Neuronal stem cell (in vitro differentiated cells): ENCODE measurements around the gene ALDH1A1.

ENCODE experiments used
- DNase-seq: peaks from one replicate; pipeline ENCODE4 v3.0.0-alpha.2; 2013; ENCODE audit warnings: low spot score
- H2AFZ ChIP-seq: one replicate; pipeline ENCODE4 v1.6.1; 2013; ENCODE audit warnings: mild to moderate bottlenecking, low read length, inconsistent platforms
- H2AK5ac ChIP-seq: 2 replicates; pipeline ENCODE4 v1.6.1; 2013; ENCODE audit warnings: low read depth, mild to moderate bottlenecking, inconsistent platforms, low read length, moderate library complexity, mixed read lengths
- H2BK120ac ChIP-seq: 2 replicates; pipeline ENCODE4 v1.6.1; 2013; ENCODE audit warnings: low read depth, mild to moderate bottlenecking, inconsistent platforms, low read length, moderate library complexity, mixed read lengths
- H2BK12ac ChIP-seq: one replicate; pipeline ENCODE4 v1.6.1; 2013; ENCODE audit warnings: low read length, inconsistent platforms
- H2BK15ac ChIP-seq: 2 replicates; pipeline ENCODE4 v1.6.1; 2013; ENCODE audit warnings: mild to moderate bottlenecking, low read length, inconsistent platforms, mixed read lengths
- H2BK5ac ChIP-seq: one replicate; pipeline ENCODE4 v1.6.1; 2013; ENCODE audit warnings: inconsistent platforms, mild to moderate bottlenecking, low read length, moderate library complexity
- H3K14ac ChIP-seq: one replicate; pipeline ENCODE4 v1.6.1; 2013; ENCODE audit warnings: low read length, inconsistent platforms
- H3K18ac ChIP-seq: 2 replicates; pipeline ENCODE4 v1.6.1; 2013; ENCODE audit warnings: low read length, inconsistent platforms
- H3K23ac ChIP-seq: 2 replicates; pipeline ENCODE4 v1.6.1; 2013; ENCODE audit warnings: low read depth, mild to moderate bottlenecking, mixed read lengths, low read length, inconsistent platforms; ENCODE audit not compliant: poor library complexity
- H3K27ac ChIP-seq: replicated peaks from 3 replicates; pipeline ENCODE4 v1.5.1; 2013; ENCODE audit warnings: low read length, inconsistent platforms
- H3K27me3 ChIP-seq, 3 experiments: 2 replicates each; pipeline ENCODE4 v1.6.1; 2013; ENCODE audit warnings: low read length in 3 of 3, mild to moderate bottlenecking in 2 of 3, inconsistent platforms in 1 of 3, low read depth in 1 of 3, mixed read lengths in 1 of 3, moderate library complexity in 1 of 3; ENCODE audit not compliant: control insufficient read depth in 3 of 3, insufficient read depth in 3 of 3
- H3K36me3 ChIP-seq, 2 donors: replicated peaks in 1 of 2; 2 replicates each; pipeline ENCODE4 v1.6.1; 2013; ENCODE audit warnings: low read length in 2 of 2; ENCODE audit not compliant: control insufficient read depth in 2 of 2, insufficient read depth in 2 of 2
- H3K4ac ChIP-seq: 2 replicates; pipeline ENCODE4 v1.6.1; 2013; ENCODE audit warnings: inconsistent platforms, mild to moderate bottlenecking, low read length, moderate library complexity
- H3K4me1 ChIP-seq, 2 donors: 1 replicate in 1 of 2; 2 replicates in 1 of 2; pipeline ENCODE4 v1.6.1; 2013; ENCODE audit warnings: low read length in 2 of 2, low read depth in 1 of 2; ENCODE audit not compliant: control insufficient read depth in 2 of 2, insufficient read depth in 1 of 2
- H3K4me2 ChIP-seq: one replicate; pipeline ENCODE4 v1.6.1; 2013; ENCODE audit warnings: mild to moderate bottlenecking, low read length, inconsistent platforms; ENCODE audit not compliant: insufficient read depth, poor library complexity, severe bottlenecking
- H3K4me3 ChIP-seq, 2 donors: 2 replicates each; pipeline ENCODE4 v1.5.1; 2013; ENCODE audit warnings: low read length in 2 of 2, mild to moderate bottlenecking in 2 of 2, inconsistent platforms in 1 of 2, moderate library complexity in 1 of 2
- H3K79me1 ChIP-seq: one replicate; pipeline ENCODE4 v1.6.1; 2013; ENCODE audit warnings: low read depth, mild to moderate bottlenecking, inconsistent platforms, low read length, moderate library complexity
- H3K9ac ChIP-seq: one replicate; pipeline ENCODE4 v1.6.1; 2013; ENCODE audit warnings: mild to moderate bottlenecking, low read depth, low read length, inconsistent platforms; ENCODE audit not compliant: poor library complexity
- H3K9me3 ChIP-seq, 2 donors: replicated peaks in 1 of 2; 2 replicates each; pipeline versions ENCODE3 to v1.6.1; 2013; ENCODE audit warnings: low read length in 2 of 2, mild to moderate bottlenecking in 2 of 2, inconsistent platforms in 1 of 2, low read depth in 1 of 2, mixed read lengths in 1 of 2, moderate library complexity in 1 of 2; ENCODE audit not compliant: control insufficient read depth in 2 of 2, insufficient read depth in 1 of 2
- H4K8ac ChIP-seq: one replicate; pipeline ENCODE4 v1.6.1; 2013; ENCODE audit warnings: low read depth, mild to moderate bottlenecking, inconsistent platforms, low read length, moderate library complexity
- H4K91ac ChIP-seq: one replicate; pipeline ENCODE4 v1.6.1; 2013; ENCODE audit warnings: low read length, low read depth, mild to moderate bottlenecking, inconsistent platforms; ENCODE audit not compliant: poor library complexity
- WGBS, 2 donors: extraction: QIAGEN DNeasy Blood & Tissue Kit; methylation state at CpG; one replicate each; pipeline ENCODE4 v1.1.7; 2013; ENCODE audit warnings: missing lambda C conversion rate in 2 of 2, mixed read lengths in 1 of 2; ENCODE audit not compliant: insufficient read length in 2 of 2, insufficient replicate concordance in 1 of 2; ENCODE audit errors: extremely low coverage in 2 of 2; 5-methylcytosine and 5-hydroxymethylcytosine counted together

Gene ALDH1A1

DNA sequence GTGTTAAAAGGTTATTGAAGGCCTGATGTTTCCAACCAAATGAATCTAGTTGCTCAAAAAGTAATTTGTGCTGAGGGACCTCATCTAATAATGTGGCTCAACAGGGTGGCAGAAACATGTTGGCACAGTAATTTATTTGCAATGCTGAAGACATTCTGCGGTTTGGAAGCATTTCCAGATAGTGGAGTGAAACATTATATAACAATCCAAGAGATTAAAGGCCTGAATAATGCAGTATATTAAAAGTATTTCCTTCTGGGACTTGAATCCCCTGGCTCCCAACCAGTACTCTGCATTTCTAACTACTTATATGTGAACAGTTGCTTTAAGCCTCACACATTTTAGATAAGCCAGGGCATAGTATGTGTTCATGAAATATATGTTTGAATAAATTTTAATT is 25.9 kb upstream of the ALDH1A1 start:
- Histone ChIP-seq H2BK12ac (no peak overlapping the region), H2BK15ac (no peak overlapping the region), H2BK5ac (no peak overlapping the region), H3K27ac (no peak overlapping the region), H2BK120ac (no peak overlapping the region), H2AK5ac (no peak overlapping the region), H4K91ac (no peak overlapping the region), H3K4me1 (no peaks in the 10 kb centered on the region), H4K8ac (no peak overlapping the region), H3K4me3 (no peak overlapping the region), H3K18ac (no peak overlapping the region), H3K27me3 (no peaks in the 10 kb centered on the region), H2AFZ (no peak overlapping the region), H3K4me2 (no peak overlapping the region), H3K36me3 (no peaks in the 10 kb centered on the region), H3K9me3 (no peaks in the 10 kb centered on the region), H3K9ac (no peak overlapping the region), H3K23ac (no peak overlapping the region), H3K79me1 (peaks cover 2% of the 10 kb centered on the region), H3K4ac (no peak overlapping the region), H3K14ac (no peak overlapping the region)
- no CpG with 5 or more reads among the region's 1 CpG for WGBS, 2 donors
- DNase-seq: no peak

DNA sequence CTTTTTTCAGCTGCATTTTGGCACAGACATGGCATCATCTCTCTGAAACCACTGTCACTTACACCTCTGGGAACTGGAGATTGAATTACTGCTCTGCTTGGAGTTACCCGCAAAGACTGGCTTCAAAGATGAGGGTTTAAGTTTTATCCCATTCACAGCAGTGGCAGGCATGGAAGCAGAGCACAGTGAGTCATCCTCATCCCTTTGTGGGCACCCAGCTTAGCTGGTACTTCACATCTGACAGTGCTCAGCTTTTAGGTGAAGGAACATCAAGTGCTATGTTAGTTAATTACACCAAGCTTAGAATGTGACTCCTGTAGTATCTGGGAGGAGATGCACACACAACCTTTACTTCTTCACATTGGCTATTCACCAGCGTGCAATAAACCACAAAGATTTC is 24.8 kb upstream of the ALDH1A1 start:
- Histone ChIP-seq H2BK15ac (no peak overlapping the region), H3K36me3 (no peaks in the 10 kb centered on the region), H3K4ac (no peak overlapping the region), H2AFZ (no peak overlapping the region), H2AK5ac (no peak overlapping the region), H3K4me2 (no peak overlapping the region), H3K4me3 (no peak overlapping the region), H3K9me3 (no peaks in the 10 kb centered on the region), H3K79me1 (peaks cover 2% of the 10 kb centered on the region), H2BK120ac (no peak overlapping the region), H2BK5ac (no peak overlapping the region), H4K91ac (no peak overlapping the region), H3K14ac (no peak overlapping the region), H3K27ac (no peak overlapping the region), H3K23ac (no peak overlapping the region), H3K27me3 (no peaks in the 10 kb centered on the region), H3K9ac (no peak overlapping the region), H2BK12ac (no peak overlapping the region), H3K18ac (no peak overlapping the region), H4K8ac (no peak overlapping the region), H3K4me1 (no peaks in the 10 kb centered on the region)
- whole genome bisulfite sequencing, 2 donors: no CpG with 5 or more reads among the region's 2 CpGs
- no peak for DNase-seq

DNA sequence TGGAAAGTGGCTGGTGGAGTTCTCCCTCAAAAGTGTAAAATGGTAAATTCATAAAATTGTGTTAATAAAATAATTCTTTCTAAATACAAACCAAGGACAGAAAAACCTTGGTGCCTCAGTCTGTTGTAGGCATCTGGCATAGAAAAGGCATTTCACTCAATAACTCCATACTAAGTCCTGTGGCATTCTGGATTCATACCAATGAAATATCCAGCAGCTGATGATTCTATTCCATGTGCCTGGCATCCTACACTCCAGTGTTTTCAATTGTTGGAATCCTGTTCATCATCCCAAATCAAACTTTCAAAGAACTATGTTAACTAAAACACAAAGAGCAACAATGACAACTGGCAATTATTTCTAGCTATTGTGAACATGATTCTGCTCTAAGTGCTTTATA is 21.6 kb upstream of the ALDH1A1 start:
- Histone ChIP-seq H3K18ac (no peak overlapping the region), H2AK5ac (no peak overlapping the region), H3K9me3 (no peaks in the 10 kb centered on the region), H2BK5ac (no peak overlapping the region), H2AFZ (no peak overlapping the region), H3K4me1 (no peaks in the 10 kb centered on the region), H3K36me3 (no peaks in the 10 kb centered on the region), H3K4me2 (no peak overlapping the region), H3K4ac (no peak overlapping the region), H3K27ac (no peak overlapping the region), H3K14ac (no peak overlapping the region), H2BK12ac (no peak overlapping the region), H3K79me1 (peaks cover 2% of the 10 kb centered on the region), H2BK120ac (no peak overlapping the region), H3K27me3 (no peaks in the 10 kb centered on the region), H4K91ac (no peak overlapping the region), H2BK15ac (no peak overlapping the region), H3K23ac (no peak overlapping the region), H3K9ac (no peak overlapping the region), H3K4me3 (no peak overlapping the region), H4K8ac (no peak overlapping the region)
- DNase-seq: no peak

DNA sequence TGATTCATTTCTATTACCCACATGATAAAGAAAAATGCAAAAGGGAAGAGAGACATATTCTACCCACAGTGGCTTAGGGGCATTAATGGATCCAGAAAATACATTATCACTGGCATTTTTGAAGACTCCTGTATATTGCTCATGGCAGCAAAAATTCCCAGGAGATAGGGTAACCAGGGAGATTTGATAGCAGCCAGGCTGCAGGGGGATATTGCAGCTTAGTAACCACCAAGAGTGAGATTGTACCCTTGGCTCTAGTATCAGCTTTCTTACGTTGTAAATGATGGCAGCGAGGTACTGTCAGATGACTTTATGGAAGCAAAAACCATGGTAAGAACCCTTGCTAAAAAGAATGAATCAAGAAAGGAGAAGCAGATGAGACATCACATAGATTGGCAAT is 19.8 kb upstream of the ALDH1A1 start:
- Histone ChIP-seq H3K4ac (no peak overlapping the region), H2AFZ (no peak overlapping the region), H3K18ac (no peak overlapping the region), H3K27me3 (no peaks in the 10 kb centered on the region), H2BK5ac (no peak overlapping the region), H3K79me1 (peaks cover 2% of the 10 kb centered on the region), H3K4me3 (no peak overlapping the region), H2BK120ac (no peak overlapping the region), H3K9ac (no peak overlapping the region), H2BK12ac (no peak overlapping the region), H4K8ac (no peak overlapping the region), H2AK5ac (no peak overlapping the region), H3K23ac (no peak overlapping the region), H3K4me1 (no peaks in the 10 kb centered on the region), H3K14ac (no peak overlapping the region), H3K4me2 (no peak overlapping the region), H3K27ac (no peak overlapping the region), H3K36me3 (no peaks in the 10 kb centered on the region), H3K9me3 (no peaks in the 10 kb centered on the region), H4K91ac (no peak overlapping the region), H2BK15ac (no peak overlapping the region)
- no peak for DNase-seq
- WGBS, 2 donors: no CpG with 5 or more reads among the region's 2 CpGs
